ENCODE results near the gene ANAPC1. TPM values are rescaled to one million over a fixed set of nuclear protein-coding genes. Genes with fewer than 3 reads are reported as not detected.
"Not testable (repeated sequence)": the region's sequence is repeated elsewhere in the genome, so short reads cannot be mapped to it uniquely, and the experiment has no call there.

Gene ANAPC1
- total and polyA plus RNA-seq, 7 experiments from 2014 or later, result 30.6 to 77.2 (median 58.5) TPM

DNA sequence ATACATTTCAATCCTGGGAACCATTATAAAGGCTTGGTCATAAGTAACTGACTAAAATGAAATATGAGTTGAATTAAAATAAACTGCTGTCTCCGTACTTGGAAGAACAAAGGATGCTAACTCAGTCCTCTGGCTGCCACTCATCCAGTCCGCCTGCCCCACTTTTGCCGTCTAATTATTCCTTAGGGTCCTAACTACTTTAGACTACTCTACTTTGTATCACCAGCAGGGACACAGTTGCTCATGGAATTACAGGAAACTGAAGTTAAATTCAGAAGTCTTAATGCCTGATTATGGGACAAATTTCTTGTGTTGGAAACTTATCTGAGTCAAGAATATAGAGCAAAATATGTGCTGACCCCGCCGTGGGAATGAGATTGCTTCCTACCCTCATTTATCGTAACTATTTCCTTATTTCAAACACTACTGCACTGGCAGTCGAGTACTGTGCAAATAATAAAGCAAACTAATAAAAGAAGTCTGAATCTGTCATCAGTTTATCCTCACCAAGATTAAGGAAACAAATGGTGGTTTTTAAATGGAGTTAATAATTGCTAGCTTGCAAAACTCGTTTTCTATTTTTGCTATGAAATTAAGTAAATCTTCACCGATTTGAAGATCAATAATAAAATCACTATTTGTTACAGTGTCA lies 102.4 kb downstream of the ANAPC1 start:
- H3K4me3 ChIP-seq (ENCODE audit: low read length); H3K9me3 ChIP-seq (ENCODE audit: control insufficient read depth in 2 of 3, low read length in 3 of 3); H3K9me3 Mint-ChIP-seq; DNase-seq; POLR2A ChIA-PET; H3K27ac Mint-ChIP-seq; H3K27ac ChIP-seq (ENCODE audit: low read depth, low read length); H3K36me3 ChIP-seq (ENCODE audit: control insufficient read depth in 2 of 3, insufficient read depth in 3 of 3, low read length in 3 of 3); H3K4me1 Mint-ChIP-seq; H3K27me3 Mint-ChIP-seq; H3K27me3 ChIP-seq (ENCODE audit: control insufficient read depth in 2 of 2, insufficient read depth in 2 of 2, low read length in 2 of 2); ATAC-seq; H3K36me3 Mint-ChIP-seq; intact Hi-C loops (cut with micrococcal nuclease); H3K4me1 ChIP-seq (ENCODE audit: control insufficient read depth in 2 of 2, insufficient read depth in 2 of 2, low read length in 2 of 2); H3K4me3 Mint-ChIP-seq; CTCF ChIA-PET: not testable (repeated sequence)

DNA sequence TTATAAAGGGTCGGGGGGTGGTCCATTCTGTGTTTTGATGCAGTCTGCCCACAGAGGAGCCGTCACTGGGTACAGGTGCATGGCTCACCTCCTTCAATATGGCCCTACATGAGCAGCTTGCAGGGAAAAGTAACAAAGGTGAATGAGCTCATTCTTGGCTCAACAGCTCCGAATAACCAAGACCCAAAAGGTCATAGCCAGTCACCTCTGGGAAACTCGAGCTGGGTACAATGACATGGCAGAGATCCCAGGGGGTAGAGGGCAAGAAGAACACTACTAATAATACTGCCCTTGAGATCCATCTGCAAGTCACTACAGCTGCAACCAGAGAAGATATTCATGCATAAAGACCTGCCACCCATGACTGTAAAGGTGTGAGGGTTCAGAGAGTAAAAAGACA lies 106.8 kb downstream of the ANAPC1 start:
- H3K4me1 Mint-ChIP-seq; H3K4me1 ChIP-seq (ENCODE audit: control insufficient read depth in 2 of 2, insufficient read depth in 2 of 2, low read length in 2 of 2); H3K9me3 ChIP-seq (ENCODE audit: control insufficient read depth in 2 of 3, low read length in 3 of 3); H3K27ac Mint-ChIP-seq; H3K27ac ChIP-seq (ENCODE audit: low read depth, low read length); POLR2A ChIA-PET; H3K4me3 ChIP-seq (ENCODE audit: low read length); DNase-seq; H3K27me3 ChIP-seq (ENCODE audit: control insufficient read depth in 2 of 2, insufficient read depth in 2 of 2, low read length in 2 of 2); intact Hi-C loops (cut with micrococcal nuclease); ATAC-seq; CTCF ChIA-PET; H3K36me3 ChIP-seq (ENCODE audit: control insufficient read depth in 2 of 3, insufficient read depth in 3 of 3, low read length in 3 of 3); H3K36me3 Mint-ChIP-seq; H3K4me3 Mint-ChIP-seq; H3K27me3 Mint-ChIP-seq; H3K9me3 Mint-ChIP-seq: not testable (repeated sequence)

DNA sequence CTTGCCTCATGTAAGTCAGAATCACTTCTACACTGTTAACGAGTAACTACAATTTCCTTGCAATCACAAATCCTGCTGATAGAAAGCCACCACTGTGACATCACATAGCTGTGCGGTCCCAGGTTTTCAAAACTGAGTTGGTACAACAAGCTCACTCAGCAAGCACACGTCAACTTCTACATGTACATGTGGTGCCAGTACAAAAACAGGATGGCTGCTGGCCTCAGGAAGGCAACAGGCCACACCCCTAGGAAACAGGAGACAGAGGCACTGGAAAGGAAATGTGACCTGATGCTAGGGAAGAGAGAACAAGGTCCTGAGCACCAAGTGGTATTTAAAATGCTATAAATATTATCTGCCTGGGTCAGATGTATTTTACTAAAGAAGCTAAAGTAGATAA lies 107.7 kb downstream of the ANAPC1 start:
- CTCF ChIA-PET; H3K4me3 Mint-ChIP-seq; H3K27ac Mint-ChIP-seq; H3K27ac ChIP-seq (ENCODE audit: low read depth, low read length); H3K4me1 Mint-ChIP-seq; H3K36me3 ChIP-seq (ENCODE audit: control insufficient read depth in 2 of 3, insufficient read depth in 3 of 3, low read length in 3 of 3); DNase-seq; H3K9me3 ChIP-seq (ENCODE audit: control insufficient read depth in 2 of 3, low read length in 3 of 3); H3K36me3 Mint-ChIP-seq; POLR2A ChIA-PET; ATAC-seq; H3K9me3 Mint-ChIP-seq; H3K4me3 ChIP-seq (ENCODE audit: low read length); H3K27me3 ChIP-seq (ENCODE audit: control insufficient read depth in 2 of 2, insufficient read depth in 2 of 2, low read length in 2 of 2); H3K4me1 ChIP-seq (ENCODE audit: control insufficient read depth in 2 of 2, insufficient read depth in 2 of 2, low read length in 2 of 2); H3K27me3 Mint-ChIP-seq; intact Hi-C loops (cut with micrococcal nuclease): not testable (repeated sequence)

DNA sequence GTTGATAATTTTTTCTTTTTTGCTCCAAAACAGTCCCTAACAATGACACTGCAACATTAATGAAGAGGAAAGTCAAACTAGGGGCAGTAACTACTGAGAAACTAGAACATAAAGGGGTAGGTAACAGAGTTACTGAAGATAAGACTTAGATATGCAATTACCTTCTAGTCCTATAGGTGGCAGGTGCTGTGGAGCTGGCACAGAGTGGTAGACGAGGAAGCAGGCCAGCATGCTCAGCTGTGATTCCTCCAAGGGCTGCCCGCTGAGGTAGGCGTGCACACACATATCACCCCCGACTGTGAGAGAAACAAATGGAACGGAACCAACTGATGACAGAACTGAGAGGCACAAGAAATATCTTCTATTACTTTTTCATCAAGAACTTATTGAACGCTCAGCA lies 111.8 kb downstream of the ANAPC1 start:
- H3K9me3 Mint-ChIP-seq; H3K9me3 ChIP-seq (ENCODE audit: control insufficient read depth in 2 of 3, low read length in 3 of 3); POLR2A ChIA-PET; H3K27me3 Mint-ChIP-seq; H3K4me3 Mint-ChIP-seq; H3K27ac Mint-ChIP-seq; H3K4me3 ChIP-seq (ENCODE audit: low read length); DNase-seq; H3K4me1 Mint-ChIP-seq; CTCF ChIA-PET; H3K36me3 ChIP-seq (ENCODE audit: control insufficient read depth in 2 of 3, insufficient read depth in 3 of 3, low read length in 3 of 3); H3K27ac ChIP-seq (ENCODE audit: low read depth, low read length); H3K4me1 ChIP-seq (ENCODE audit: control insufficient read depth in 2 of 2, insufficient read depth in 2 of 2, low read length in 2 of 2); H3K27me3 ChIP-seq (ENCODE audit: control insufficient read depth in 2 of 2, insufficient read depth in 2 of 2, low read length in 2 of 2); intact Hi-C loops (cut with micrococcal nuclease): not testable (repeated sequence)
- peaks cover 3 to 16% (median 8%) of the 10 kb centered on the region in 5 donors for H3K36me3 Mint-ChIP-seq
- peak; percentile 55 for ATAC-seq

DNA sequence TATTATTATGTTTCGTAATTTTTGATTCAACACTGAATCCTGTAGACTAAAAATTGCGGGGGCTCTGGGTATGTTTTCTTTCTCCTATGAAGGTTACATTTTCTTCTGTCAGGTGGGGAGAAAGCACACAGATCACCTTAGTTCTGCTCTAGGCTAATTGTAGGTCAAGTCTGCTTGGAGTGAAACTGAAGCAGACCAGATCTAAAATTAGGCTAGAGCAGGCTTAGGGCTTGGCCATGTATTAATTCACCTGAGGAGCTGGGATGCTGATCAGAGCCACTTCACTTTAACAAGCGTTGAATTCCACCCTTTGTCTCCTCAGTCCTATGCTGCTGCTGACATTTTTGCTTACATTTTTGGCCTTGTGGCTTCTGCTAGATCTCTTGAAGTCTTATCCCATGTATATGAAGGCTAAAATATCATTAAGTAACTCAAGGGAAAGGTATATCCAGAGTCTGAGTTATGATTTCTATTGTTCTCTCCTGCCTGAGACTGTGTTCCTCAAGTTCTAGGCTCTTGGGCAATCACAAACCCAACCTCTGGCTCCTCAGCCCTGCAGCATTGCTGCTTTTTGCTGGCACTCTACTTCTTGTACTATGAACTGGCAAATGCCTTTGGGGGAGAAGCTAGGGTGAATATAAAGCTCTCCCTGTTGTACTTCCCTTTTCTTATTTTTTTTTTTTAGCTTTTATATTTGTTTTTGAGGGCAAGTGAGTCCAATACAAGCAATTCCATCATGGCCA lies 112.9 kb downstream of the ANAPC1 start:
- intact Hi-C loops (cut with micrococcal nuclease); H3K27ac ChIP-seq (ENCODE audit: low read depth, low read length); H3K27me3 ChIP-seq (ENCODE audit: control insufficient read depth in 2 of 2, insufficient read depth in 2 of 2, low read length in 2 of 2); H3K9me3 ChIP-seq (ENCODE audit: control insufficient read depth in 2 of 3, low read length in 3 of 3); H3K27me3 Mint-ChIP-seq; ATAC-seq; H3K4me3 Mint-ChIP-seq; H3K4me3 ChIP-seq (ENCODE audit: low read length); H3K36me3 ChIP-seq (ENCODE audit: control insufficient read depth in 2 of 3, insufficient read depth in 3 of 3, low read length in 3 of 3); POLR2A ChIA-PET; H3K27ac Mint-ChIP-seq; H3K9me3 Mint-ChIP-seq; H3K4me1 Mint-ChIP-seq; H3K4me1 ChIP-seq (ENCODE audit: control insufficient read depth in 2 of 2, insufficient read depth in 2 of 2, low read length in 2 of 2); DNase-seq; CTCF ChIA-PET: not testable (repeated sequence)
- peaks cover 3 to 16% (median 8%) of the 10 kb centered on the region in 5 donors for H3K36me3 Mint-ChIP-seq

DNA sequence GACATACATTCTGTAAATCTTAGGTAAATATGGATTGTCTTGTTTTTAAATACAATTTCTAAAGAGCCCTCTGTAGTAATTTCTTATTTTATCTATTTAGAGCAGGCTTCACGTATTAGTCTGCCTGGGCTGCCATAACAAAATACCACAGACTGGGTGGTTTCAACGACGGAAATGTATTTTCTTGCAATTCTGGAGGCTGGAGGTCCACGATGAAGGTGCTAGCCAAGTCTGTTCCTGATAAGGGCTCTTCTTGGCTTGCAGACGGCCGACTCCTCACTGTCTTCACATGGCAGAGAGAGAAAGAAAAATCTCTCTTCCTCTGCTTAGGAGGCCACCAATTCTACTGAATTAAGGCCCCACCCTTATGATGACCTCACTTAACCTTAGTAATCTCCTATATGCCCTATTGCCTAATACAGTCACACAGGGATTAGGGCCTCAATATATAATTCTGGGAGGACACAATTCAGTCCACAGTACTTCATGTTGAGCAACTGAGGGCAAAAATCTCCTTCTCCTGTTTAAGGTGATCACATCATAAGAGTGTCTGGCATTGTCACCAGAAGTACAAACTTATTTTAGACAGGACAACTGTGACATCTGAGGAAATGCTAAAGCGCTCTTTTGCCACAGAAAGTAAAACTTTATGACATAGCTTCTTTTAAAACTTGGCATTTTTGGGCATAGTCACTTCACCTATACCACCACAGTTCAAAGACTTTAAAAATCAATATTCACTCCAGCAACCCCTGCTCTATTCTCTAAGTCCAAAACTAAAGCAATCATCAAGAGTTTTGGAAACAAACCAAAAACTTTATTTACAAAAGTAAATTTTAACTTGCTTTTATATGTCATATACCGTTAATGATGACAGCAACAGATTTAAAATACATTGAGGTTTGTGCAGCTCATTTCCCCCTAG lies 115.5 kb downstream of the ANAPC1 start:
- H3K27ac ChIP-seq (ENCODE audit: low read depth, low read length); H3K9me3 Mint-ChIP-seq; H3K4me3 Mint-ChIP-seq; H3K27me3 Mint-ChIP-seq; H3K4me3 ChIP-seq (ENCODE audit: low read length); H3K36me3 ChIP-seq (ENCODE audit: control insufficient read depth in 2 of 3, insufficient read depth in 3 of 3, low read length in 3 of 3); intact Hi-C loops (cut with micrococcal nuclease); H3K4me1 ChIP-seq (ENCODE audit: control insufficient read depth in 2 of 2, insufficient read depth in 2 of 2, low read length in 2 of 2); ATAC-seq; H3K27me3 ChIP-seq (ENCODE audit: control insufficient read depth in 2 of 2, insufficient read depth in 2 of 2, low read length in 2 of 2); H3K27ac Mint-ChIP-seq; DNase-seq; H3K4me1 Mint-ChIP-seq; CTCF ChIA-PET; H3K9me3 ChIP-seq (ENCODE audit: control insufficient read depth in 2 of 3, low read length in 3 of 3); POLR2A ChIA-PET: not testable (repeated sequence)
- peaks cover 3 to 16% (median 8%) of the 10 kb centered on the region in 5 donors for H3K36me3 Mint-ChIP-seq

All from naive thymus-derived CD4-positive, alpha-beta T cell (primary cell).